Cardiac fibroblast (primary cell): ENCODE measurements around the gene XPNPEP1.

ENCODE experiments used
- DNase-seq, 2 donors: peaks; one replicate each; pipeline versions ENCODE4 v3.0.0 to v3.0.0-alpha.2; 2010; ENCODE audit warnings: low read depth in 2 of 2
- H3K4me3 ChIP-seq, 2 donors: replicated peaks in 1 of 2; 1 replicate in 1 of 2; 2 replicates in 1 of 2; pipeline ENCODE4 v1.5.1; 2011; ENCODE audit warnings: low read depth in 2 of 2, low read length in 2 of 2, mild to moderate bottlenecking in 2 of 2, moderate library complexity in 1 of 2
- CTCF ChIP-seq: IDR thresholded peaks from one replicate; pipeline ENCODE4 v1.5.1; 2011; ENCODE audit warnings: low read depth, mild to moderate bottlenecking, low read length, inconsistent platforms

XPNPEP1 gene

GRCh38 chr10:109959259-109960145 is 36.2 kb upstream of the XPNPEP1 start:
- DNase-seq: peak in 1 of 2 donors; percentile 30
- TF ChIP-seq CTCF: no peak
- H3K4me3 ChIP-seq: no peak overlapping the region

- TF ChIP-seq CTCF: no peak
- H3K4me3 ChIP-seq: no peak overlapping the region
- DNase-seq: no peak
Measured at GRCh38 chr10:109958059-109958458, 34.7 kb upstream of the XPNPEP1 start.

GRCh38 chr10:109957092-109957797 is 33.9 kb upstream of the XPNPEP1 start:
- no peak for TF ChIP-seq CTCF
- H3K4me3 ChIP-seq: no peak overlapping the region
- DNase-seq: no peak

- peak; percentile 77 for TF ChIP-seq CTCF
- DNase-seq: peak in 1 of 2 donors; percentile 77
- no peak overlapping the region for H3K4me3 ChIP-seq
Measured at GRCh38 chr10:109956454-109957091, 33.3 kb upstream of the XPNPEP1 start.

- no peak overlapping the region for H3K4me3 ChIP-seq
- peak in 1 of 2 donors; percentile 79 for DNase-seq
- no peak for TF ChIP-seq CTCF
Measured at GRCh38 chr10:109953766-109954165, 30.5 kb upstream of the XPNPEP1 start.

- no peak for TF ChIP-seq CTCF
- H3K4me3 ChIP-seq: no peak overlapping the region
- no peak for DNase-seq
Measured at GRCh38 chr10:109952526-109952925, 29.2 kb upstream of the XPNPEP1 start.
